Panc1 (cell line): Measurements from ENCODE around the gene PTPRO. TPM values are rescaled to one million over a fixed set of nuclear protein-coding genes. Genes with fewer than 3 reads are reported as not detected.

Experiments used
- ATAC-seq: fragments of 200-7000 bp; cut with Tn5 transposase; 2 replicates; pipeline ENCODE4 v1.9.1; 2020; ENCODE audit warnings: mild to moderate bottlenecking, moderate library complexity
- BruUV-seq: library from RNA; stranded (reverse); fragments of 400-500 nt; replicated peaks from 2 replicates; lab custom pipeline; 2021; lab: Mats Ljungman, UMichigan
- CTCF ChIA-PET: fragments of 300-600 bp; sonication (Branson Sonifier 250); formaldehyde crosslinking; loops from one replicate; lab custom pipeline; 2022; ENCODE audit warnings: antibody characterized with exemption; lab: Charles Lee
- POLR2A ChIA-PET: fragments of 300-600 bp; sonication (Branson Sonifier 250); formaldehyde crosslinking; loops from one replicate; lab custom pipeline; 2022; ENCODE audit warnings: antibody characterized with exemption; lab: Charles Lee
- DNase-seq: peaks from one replicate; pipeline ENCODE4 v3.0.0-alpha.2; 2010; ENCODE audit warnings: low read depth, low spot score
- H3K27ac ChIP-seq: 2 replicates; pipeline ENCODE4 v1.5.1; 2011; ENCODE audit warnings: mild to moderate bottlenecking, low read length, inconsistent platforms
- H3K27me3 ChIP-seq: fragments of 200-500 bp; sonication (Bioruptor generic); 2 replicates; pipeline ENCODE4 v1.6.0; 2014; ENCODE audit warnings: low read length, inconsistent platforms; ENCODE audit not compliant: control insufficient read depth, insufficient read depth
- H3K36me3 ChIP-seq: fragments of 200-500 bp; sonication (Bioruptor generic); 2 replicates; pipeline ENCODE4 v1.5.1; 2014; ENCODE audit warnings: inconsistent platforms, mild to moderate bottlenecking, low read length, moderate library complexity; ENCODE audit not compliant: control insufficient read depth, insufficient read depth
- H3K4me1 ChIP-seq: 2 replicates; pipeline ENCODE4 v1.5.1; 2011; ENCODE audit warnings: inconsistent platforms, mild to moderate bottlenecking, low read length, moderate library complexity; ENCODE audit not compliant: control insufficient read depth, insufficient read depth
- H3K4me3 ChIP-seq, 2 experiments: 2 replicates each; pipeline ENCODE4 v1.5.1; 2011 to 2012; ENCODE audit warnings: low read depth in 2 of 2, low read length in 2 of 2, mild to moderate bottlenecking in 2 of 2, inconsistent platforms in 1 of 2, moderate library complexity in 1 of 2
- H3K9me3 ChIP-seq: fragments of 200-500 bp; sonication (Bioruptor generic); 2 replicates; pipeline ENCODE4 v1.5.1; 2014; ENCODE audit warnings: low read depth, mild to moderate bottlenecking, inconsistent platforms, low read length, moderate library complexity; ENCODE audit not compliant: control insufficient read depth, insufficient read depth
- CTCF ChIP-seq: fragments of 450-650 bp; IDR thresholded peaks from 2 replicates; pipeline ENCODE4 v1.5.1; 2017; ENCODE audit warnings: mild to moderate bottlenecking
- POLR2AphosphoS5 ChIP-seq: IDR thresholded peaks from 2 replicates; pipeline ENCODE4 v1.6.1; 2012; ENCODE audit warnings: mild to moderate bottlenecking, low read depth, low read length, moderate library complexity
- SIN3A ChIP-seq: IDR thresholded peaks from 2 replicates; pipeline ENCODE4 v1.6.1; 2012; ENCODE audit warnings: low read depth, mild to moderate bottlenecking, low read length, moderate library complexity, borderline replicate concordance; ENCODE audit not compliant: insufficient read depth
- TCF7L2 ChIP-seq: IDR thresholded peaks from 2 replicates; pipeline ENCODE4 v1.6.1; 2011; ENCODE audit warnings: mild to moderate bottlenecking, low read depth, low read length, inconsistent platforms
- in situ Hi-C: cut with HindIII; loops from 2 replicates; pipeline ENCODE4 v1.10.0; 2016; ENCODE audit warnings: low sequenced_read_pairs, low pct_unique_long_range_greater_than_20kb
- intact Hi-C: fragments of 100-400 bp; cut with micrococcal nuclease; formaldehyde crosslinking; loops from one replicate; pipeline ENCODE4 v1.10.0; 2022; ENCODE audit not compliant: unreplicated experiment
- total RNA-seq: library from RNA; stranded (reverse); gene quantifications from one replicate; pipeline ENCODE4 v1.2.1, GENCODE V29; 2021; ENCODE audit not compliant: unreplicated experiment
- TF ChIP-seq, protein P1 (sequence below), 2 experiments: IDR thresholded peaks; 2 replicates each; pipeline ENCODE4 v1.6.1; 2011 to 2012; ENCODE audit warnings: low read depth in 2 of 2, control low read depth in 1 of 2, low read length in 1 of 2, mild to moderate bottlenecking in 1 of 2, moderate library complexity in 1 of 2; ENCODE audit not compliant: insufficient read depth in 1 of 2

The PTPRO gene
- total RNA-seq, 1 experiment from 2014 or later = not detected

GRCh38 chr12:15274561-15274967 is 47.7 kb upstream of the PTPRO start:
- TF ChIP-seq POLR2AphosphoS5 = no peak
- TF ChIP-seq, protein P1, sequence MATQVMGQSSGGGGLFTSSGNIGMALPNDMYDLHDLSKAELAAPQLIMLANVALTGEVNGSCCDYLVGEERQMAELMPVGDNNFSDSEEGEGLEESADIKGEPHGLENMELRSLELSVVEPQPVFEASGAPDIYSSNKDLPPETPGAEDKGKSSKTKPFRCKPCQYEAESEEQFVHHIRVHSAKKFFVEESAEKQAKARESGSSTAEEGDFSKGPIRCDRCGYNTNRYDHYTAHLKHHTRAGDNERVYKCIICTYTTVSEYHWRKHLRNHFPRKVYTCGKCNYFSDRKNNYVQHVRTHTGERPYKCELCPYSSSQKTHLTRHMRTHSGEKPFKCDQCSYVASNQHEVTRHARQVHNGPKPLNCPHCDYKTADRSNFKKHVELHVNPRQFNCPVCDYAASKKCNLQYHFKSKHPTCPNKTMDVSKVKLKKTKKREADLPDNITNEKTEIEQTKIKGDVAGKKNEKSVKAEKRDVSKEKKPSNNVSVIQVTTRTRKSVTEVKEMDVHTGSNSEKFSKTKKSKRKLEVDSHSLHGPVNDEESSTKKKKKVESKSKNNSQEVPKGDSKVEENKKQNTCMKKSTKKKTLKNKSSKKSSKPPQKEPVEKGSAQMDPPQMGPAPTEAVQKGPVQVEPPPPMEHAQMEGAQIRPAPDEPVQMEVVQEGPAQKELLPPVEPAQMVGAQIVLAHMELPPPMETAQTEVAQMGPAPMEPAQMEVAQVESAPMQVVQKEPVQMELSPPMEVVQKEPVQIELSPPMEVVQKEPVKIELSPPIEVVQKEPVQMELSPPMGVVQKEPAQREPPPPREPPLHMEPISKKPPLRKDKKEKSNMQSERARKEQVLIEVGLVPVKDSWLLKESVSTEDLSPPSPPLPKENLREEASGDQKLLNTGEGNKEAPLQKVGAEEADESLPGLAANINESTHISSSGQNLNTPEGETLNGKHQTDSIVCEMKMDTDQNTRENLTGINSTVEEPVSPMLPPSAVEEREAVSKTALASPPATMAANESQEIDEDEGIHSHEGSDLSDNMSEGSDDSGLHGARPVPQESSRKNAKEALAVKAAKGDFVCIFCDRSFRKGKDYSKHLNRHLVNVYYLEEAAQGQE (IDR thresholded peaks at IDR 0.05; ENCODE audit: insufficient read depth in 1 of 2, low read depth in 2 of 2, low read length in 1 of 2) = no peak
- no peak for TF ChIP-seq CTCF
- no peak for TF ChIP-seq TCF7L2
- no peak for TF ChIP-seq SIN3A

GRCh38 chr12:15276088-15276698 is 46.1 kb upstream of the PTPRO start:
- ATAC-seq = peak; percentile 71
- Histone ChIP-seq H3K27me3 (no peaks in the 10 kb centered on the region), H3K9me3 (no peaks in the 10 kb centered on the region), H3K36me3 (no peaks in the 10 kb centered on the region), H3K4me1 (no peaks in the 10 kb centered on the region), H3K4me3 (no peak overlapping the region), H3K27ac (no peak overlapping the region)
- intact Hi-C loops = loop anchor here (5.0 kb wide), 1 partner anchor 581 kb away; no protein-coding TSS in a partner anchor
- ChIA-PET POLR2A (no interaction called here), CTCF (interaction anchor here (0.7 to 1.0 kb wide), 3 partner anchors 57 to 252 kb away, joined by 5 to 11 read pairs (median 8); no protein-coding TSS in a partner anchor)
- peak; percentile 22 for DNase-seq
- in situ Hi-C loops = no loop called here
- TF ChIP-seq CTCF (peak; percentile 67), POLR2AphosphoS5 (no peak)
- BruUV-seq = no TSS peak

More at GRCh38 chr12:15274561-15274967, 47.7 kb upstream of the PTPRO start:
- Histone ChIP-seq H3K9me3 (no peaks in the 10 kb centered on the region), H3K27ac (no peak overlapping the region), H3K36me3 (no peaks in the 10 kb centered on the region), H3K27me3 (no peaks in the 10 kb centered on the region), H3K4me3 (no peak overlapping the region), H3K4me1 (no peaks in the 10 kb centered on the region)
- DNase-seq = no peak
- POLR2A ChIA-PET = interaction anchor here (0.7 kb wide), 1 partner anchor 59 kb away, joined by 5 read pairs; no protein-coding TSS in a partner anchor
- no TSS peak for BruUV-seq
- CTCF ChIA-PET = interaction anchor here (0.6 kb wide), 1 partner anchor 310 kb away, joined by 3 read pairs; no protein-coding TSS in a partner anchor
- ATAC-seq = no peak
- in situ Hi-C loops = no loop called here
- intact Hi-C loops = loop anchor here (2.0 kb wide), 1 partner anchor 248 kb away; no protein-coding TSS in a partner anchor
